Cardiac muscle cell (in vitro differentiated cells and primary cell): ENCODE data around the gene CPSF3. TPM values are rescaled to one million over a fixed set of nuclear protein-coding genes. Genes with fewer than 3 reads are reported as not detected.

Experiments used
- DNase-seq, 2 donors: peaks; one replicate each; pipeline versions ENCODE4 v3.0.0 to v3.0.0-alpha.2; 2010 to 2017; ENCODE audit warnings: low read depth in 1 of 2, low spot score in 1 of 2
- H3K27ac ChIP-seq: fragments of 200-600 bp; sonication (generic); 2 replicates; pipeline ENCODE4 v1.5.1; 2016
- H3K27me3 ChIP-seq: fragments of 200-600 bp; sonication (generic); 2 replicates; pipeline ENCODE4 v1.6.0; 2016; ENCODE audit warnings: control low read depth
- H3K36me3 ChIP-seq: fragments of 200-600 bp; sonication (generic); 2 replicates; pipeline ENCODE4 v1.5.1; 2016; ENCODE audit warnings: control low read depth
- H3K4me1 ChIP-seq: fragments of 200-600 bp; sonication (generic); 2 replicates; pipeline ENCODE4 v1.8.1; 2017; ENCODE audit warnings: low read depth, mild to moderate bottlenecking, mixed run types
- H3K4me3 ChIP-seq: fragments of 200-600 bp; sonication (generic); 2 replicates; pipeline ENCODE4 v1.5.1; 2016; ENCODE audit warnings: mild to moderate bottlenecking
- H3K9me3 ChIP-seq: fragments of 200-600 bp; sonication (generic); 2 replicates; pipeline ENCODE4 v1.5.1; 2017; ENCODE audit warnings: low read depth, mild to moderate bottlenecking, control low read depth
- polyA plus RNA-seq: library from polyadenylated mRNA; unstranded; fragments of >200 nt; fragmentation: Nextera tagmentation; extraction: Ambion mirVana; gene quantifications from 2 replicates; pipeline ENCODE4 v1.2.1, GENCODE V29; 2016
- total RNA-seq: library from RNA; depleted of rRNA; stranded (reverse); fragments of >200 nt; gene quantifications from 2 replicates; pipeline ENCODE4 v1.2.3, GENCODE V29; 2016
- TF ChIP-seq, protein P1 (sequence below): IDR thresholded peaks from 2 replicates; pipeline ENCODE4 v1.5.1; 2012; ENCODE audit warnings: low read depth, mild to moderate bottlenecking, low read length

The CPSF3 gene
- total and polyA plus RNA-seq, 2 experiments from 2014 or later = 57.4 to 57.5 TPM

DNA sequence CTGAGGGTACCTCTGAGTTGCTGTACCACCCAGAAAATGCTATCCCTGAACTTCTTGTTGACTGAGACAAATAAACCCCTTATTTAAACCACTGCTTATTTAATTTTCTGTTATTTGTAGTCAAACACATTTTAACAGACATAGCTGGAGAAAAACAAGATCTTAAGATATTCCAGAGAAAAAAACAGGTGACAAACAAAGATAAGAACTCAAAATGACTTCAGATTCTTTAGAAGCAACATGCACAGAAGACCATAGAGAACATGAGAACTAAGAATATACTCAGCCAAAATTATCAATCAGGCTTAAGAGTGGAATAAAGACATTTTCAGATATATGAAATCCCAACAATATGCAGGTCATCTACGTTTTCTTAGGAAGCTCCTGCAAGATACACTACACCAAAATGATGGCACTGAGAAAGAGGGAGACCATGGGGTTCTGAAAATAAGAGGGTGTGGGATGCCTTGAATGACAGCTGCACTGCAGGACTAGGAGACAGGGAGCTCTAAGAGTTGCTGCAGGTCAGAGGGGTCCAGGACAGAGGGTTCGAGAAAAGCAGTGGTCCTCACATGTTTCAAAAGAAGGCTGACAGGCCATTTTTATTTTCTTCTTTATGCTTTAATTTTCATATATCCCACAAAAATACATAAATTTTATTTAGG is 93.8 kb downstream of the CPSF3 start:
- Histone ChIP-seq H3K27ac (no peak overlapping the region), H3K4me3 (no peak overlapping the region), H3K4me1 (no peaks in the 10 kb centered on the region), H3K9me3 (no peaks in the 10 kb centered on the region), H3K36me3 (peaks cover 20% of the 10 kb centered on the region), H3K27me3 (no peaks in the 10 kb centered on the region)
- DNase-seq = no peak
- TF ChIP-seq, protein P1, sequence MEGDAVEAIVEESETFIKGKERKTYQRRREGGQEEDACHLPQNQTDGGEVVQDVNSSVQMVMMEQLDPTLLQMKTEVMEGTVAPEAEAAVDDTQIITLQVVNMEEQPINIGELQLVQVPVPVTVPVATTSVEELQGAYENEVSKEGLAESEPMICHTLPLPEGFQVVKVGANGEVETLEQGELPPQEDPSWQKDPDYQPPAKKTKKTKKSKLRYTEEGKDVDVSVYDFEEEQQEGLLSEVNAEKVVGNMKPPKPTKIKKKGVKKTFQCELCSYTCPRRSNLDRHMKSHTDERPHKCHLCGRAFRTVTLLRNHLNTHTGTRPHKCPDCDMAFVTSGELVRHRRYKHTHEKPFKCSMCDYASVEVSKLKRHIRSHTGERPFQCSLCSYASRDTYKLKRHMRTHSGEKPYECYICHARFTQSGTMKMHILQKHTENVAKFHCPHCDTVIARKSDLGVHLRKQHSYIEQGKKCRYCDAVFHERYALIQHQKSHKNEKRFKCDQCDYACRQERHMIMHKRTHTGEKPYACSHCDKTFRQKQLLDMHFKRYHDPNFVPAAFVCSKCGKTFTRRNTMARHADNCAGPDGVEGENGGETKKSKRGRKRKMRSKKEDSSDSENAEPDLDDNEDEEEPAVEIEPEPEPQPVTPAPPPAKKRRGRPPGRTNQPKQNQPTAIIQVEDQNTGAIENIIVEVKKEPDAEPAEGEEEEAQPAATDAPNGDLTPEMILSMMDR = no peak

DNA sequence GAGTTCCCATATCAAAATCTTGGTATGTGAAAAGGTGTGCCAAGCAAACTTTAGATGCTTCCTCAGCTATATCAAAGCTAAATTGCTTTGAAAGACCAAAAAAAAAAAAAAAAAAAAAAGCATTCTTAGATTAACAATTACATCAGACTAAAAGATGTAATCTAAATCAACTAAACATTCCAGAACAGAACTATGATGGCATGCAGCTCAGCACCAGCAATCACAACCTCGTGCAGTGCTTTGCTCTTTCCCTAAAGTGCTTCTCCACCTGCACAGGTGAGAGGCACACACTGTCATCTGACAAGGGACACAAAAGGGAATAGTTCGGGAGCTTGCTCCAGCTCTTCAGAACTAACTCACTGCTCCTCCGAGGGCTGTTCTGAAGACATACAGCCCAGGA is 94.7 kb downstream of the CPSF3 start:
- no peaks in the 10 kb centered on the region for H3K27me3 ChIP-seq
- H3K4me3 ChIP-seq = no peak overlapping the region
- TF ChIP-seq, protein P1 = no peak
- H3K27ac ChIP-seq = no peak overlapping the region
- no peak for DNase-seq
- H3K9me3 ChIP-seq = no peaks in the 10 kb centered on the region
- no peaks in the 10 kb centered on the region for H3K4me1 ChIP-seq
- H3K36me3 ChIP-seq = peaks cover 21% of the 10 kb centered on the region

DNA sequence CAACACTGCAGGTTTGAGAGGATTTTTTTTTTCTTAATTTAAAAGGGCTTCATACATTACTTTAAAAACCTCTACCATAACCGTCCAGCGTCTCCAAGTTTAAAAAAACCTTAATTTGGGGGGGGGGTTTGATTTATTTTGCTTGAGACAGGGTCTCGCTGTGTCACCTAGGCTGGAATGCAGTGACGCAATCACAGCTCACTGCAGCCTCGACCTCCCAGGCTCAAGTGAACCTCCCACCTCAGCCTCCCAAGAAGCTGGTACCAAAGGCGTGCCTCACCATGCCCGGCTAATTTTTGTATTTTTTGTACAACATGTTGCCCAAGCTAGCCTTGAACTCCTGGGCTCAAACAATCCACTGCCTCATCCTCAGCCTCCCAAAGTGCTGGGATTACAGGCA is 95.3 kb downstream of the CPSF3 start:
- no peaks in the 10 kb centered on the region for H3K9me3 ChIP-seq
- H3K27me3 ChIP-seq = no peaks in the 10 kb centered on the region
- peaks cover 21% of the 10 kb centered on the region for H3K36me3 ChIP-seq
- no peaks in the 10 kb centered on the region for H3K4me1 ChIP-seq
- no peak overlapping the region for H3K27ac ChIP-seq
- no peak for DNase-seq
- TF ChIP-seq, protein P1 = no peak
- no peak overlapping the region for H3K4me3 ChIP-seq

DNA sequence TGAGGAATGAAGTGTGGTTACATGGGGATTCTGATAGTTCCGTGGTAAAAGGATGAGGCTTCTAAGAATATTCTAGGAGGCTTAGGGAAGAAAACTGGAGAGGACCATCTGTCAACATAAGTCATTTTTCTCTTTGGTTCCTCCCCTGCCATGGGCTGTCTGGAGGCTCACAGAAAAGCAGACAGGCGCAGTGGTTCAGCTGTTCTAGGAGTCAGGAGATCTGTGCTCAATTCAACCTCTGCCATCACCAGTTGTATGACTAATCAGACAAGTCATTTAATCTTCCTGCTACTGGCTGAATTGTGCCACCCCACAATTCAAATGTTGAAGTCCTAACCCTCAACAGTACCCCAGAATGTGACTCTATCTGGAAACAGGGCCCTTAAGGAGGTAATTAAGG is 95.8 kb downstream of the CPSF3 start:
- no peaks in the 10 kb centered on the region for H3K4me1 ChIP-seq
- TF ChIP-seq, protein P1 = no peak
- peaks cover 21% of the 10 kb centered on the region for H3K36me3 ChIP-seq
- no peak overlapping the region for H3K4me3 ChIP-seq
- no peak overlapping the region for H3K27ac ChIP-seq
- H3K9me3 ChIP-seq = no peaks in the 10 kb centered on the region
- H3K27me3 ChIP-seq = no peaks in the 10 kb centered on the region
- no peak for DNase-seq

Other genes starting within 250 kb of the CPSF3 start
- 12.8 and 16.7 TPM in 2 replicates for gene ASAP2, start 216.8 kb upstream of the CPSF3 start, total RNA-seq
- gene ASAP2, start 216.8 kb upstream of the CPSF3 start, polyA plus RNA-seq = 8.5 and 13.7 TPM in 2 replicates
- gene ITGB1BP1, start 126 bp upstream of the CPSF3 start, total RNA-seq = 30.9 and 35.5 TPM in 2 replicates
- gene ITGB1BP1, start 126 bp upstream of the CPSF3 start, polyA plus RNA-seq = 107 and 138 TPM in 2 replicates
- 41.8 and 45.4 TPM in 2 replicates for gene IAH1, start 50.9 kb downstream of the CPSF3 start, total RNA-seq
- gene IAH1, start 50.9 kb downstream of the CPSF3 start, polyA plus RNA-seq = 56.6 and 96.4 TPM in 2 replicates
- gene ADAM17, start 132.2 kb downstream of the CPSF3 start, total RNA-seq = 29.3 and 32.0 TPM in 2 replicates
- 23.9 and 38.0 TPM in 2 replicates for gene ADAM17, start 132.2 kb downstream of the CPSF3 start, polyA plus RNA-seq
- gene YWHAQ, start 207.3 kb downstream of the CPSF3 start, total RNA-seq = 240 and 317 TPM in 2 replicates
- 439 and 455 TPM in 2 replicates for gene YWHAQ, start 207.3 kb downstream of the CPSF3 start, polyA plus RNA-seq